Tongue (tissue), 2 donors: ENCODE results near the gene FOXC1. TPM values are rescaled to one million over a fixed set of nuclear protein-coding genes. Genes with fewer than 3 reads are reported as not detected.

ENCODE experiments used
- DNase-seq: peaks from one replicate; pipeline ENCODE4 v3.0.0-alpha.2; 2015
- total RNA-seq: library from RNA; depleted of rRNA; stranded (reverse); fragments of >200 nt; gene quantifications from one replicate; pipeline ENCODE4 v1.2.3, GENCODE V29; 2014

The FOXC1 gene
- total RNA-seq, 1 donor from 2014 or later = 9.1 TPM

GRCh38 chr6:1623769-1624057 is 14.0 kb downstream of the FOXC1 start:
- no peak for DNase-seq

- DNase-seq = peak; percentile 30
Observed at GRCh38 chr6:1624058-1624850, 14.5 kb downstream of the FOXC1 start.

- DNase-seq = peak; percentile 64
Observed at GRCh38 chr6:1624851-1625781, 15.4 kb downstream of the FOXC1 start.

GRCh38 chr6:1625794-1626435 is 16.2 kb downstream of the FOXC1 start:
- peak; percentile 21 for DNase-seq

- DNase-seq = no peak
Observed at GRCh38 chr6:1626481-1626880, 16.8 kb downstream of the FOXC1 start.

- DNase-seq = no peak
Observed at GRCh38 chr6:1627827-1628560, 18.3 kb downstream of the FOXC1 start.

- no peak for DNase-seq
Observed at GRCh38 chr6:1629316-1629715, 19.6 kb downstream of the FOXC1 start.

GRCh38 chr6:1630212-1630770 is 20.6 kb downstream of the FOXC1 start:
- no peak for DNase-seq

DNA sequence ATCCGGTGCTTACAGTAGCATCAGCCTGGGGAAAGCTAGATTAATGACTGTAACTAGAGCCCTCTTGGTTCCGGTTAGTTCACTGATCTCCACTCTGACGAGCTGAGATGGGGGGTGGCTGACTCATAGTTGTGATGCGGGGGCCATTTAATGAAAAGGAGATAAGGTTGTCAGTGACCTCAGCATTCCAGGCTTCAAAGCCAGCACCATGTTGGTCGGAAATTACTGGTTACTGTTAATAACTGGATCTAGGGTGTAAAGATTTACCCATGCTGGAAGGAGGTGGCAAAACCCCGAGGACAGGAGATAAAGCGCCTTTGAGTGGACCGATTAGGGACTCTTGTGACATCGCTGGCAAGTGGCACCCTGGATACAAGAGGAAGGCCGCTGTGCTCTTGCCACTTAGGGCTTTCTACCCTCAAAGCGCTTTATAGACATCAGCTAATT is 21.1 kb downstream of the FOXC1 start:
- no peak for DNase-seq

GRCh38 chr6:1631251-1631650 is 21.5 kb downstream of the FOXC1 start:
- no peak for DNase-seq

DNA sequence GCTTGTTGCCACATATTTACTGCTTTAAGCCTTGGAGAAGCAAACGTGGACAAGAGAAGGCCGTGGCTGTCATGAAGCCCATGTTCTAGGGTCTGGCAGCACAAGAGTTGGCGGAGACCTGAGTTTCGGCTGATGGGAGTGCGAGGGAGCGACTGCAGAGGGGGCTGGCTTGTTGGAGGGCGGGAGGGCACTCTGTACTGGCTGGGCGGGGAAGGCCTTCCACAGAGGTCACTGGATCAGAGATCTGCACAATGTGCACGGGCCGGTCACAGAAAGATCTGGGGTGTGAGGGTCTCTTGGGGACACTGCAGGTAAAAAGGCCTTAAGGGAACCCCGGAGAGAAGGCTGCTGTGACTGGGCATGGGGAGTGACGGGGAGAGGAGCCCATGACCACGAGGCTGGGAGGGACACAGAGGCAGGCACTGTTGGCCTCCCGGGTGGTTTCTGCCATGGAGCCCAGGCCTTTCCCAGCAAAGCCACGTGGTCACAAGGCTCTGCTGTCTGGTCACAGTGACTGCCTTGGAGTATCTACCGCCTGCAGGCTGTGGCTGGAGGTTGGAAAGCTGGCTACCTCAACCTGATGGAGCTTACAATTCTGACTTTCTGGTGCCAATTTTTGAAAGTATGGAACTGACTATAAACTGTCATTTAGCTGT is 23.8 kb downstream of the FOXC1 start:
- no peak for DNase-seq

DNA sequence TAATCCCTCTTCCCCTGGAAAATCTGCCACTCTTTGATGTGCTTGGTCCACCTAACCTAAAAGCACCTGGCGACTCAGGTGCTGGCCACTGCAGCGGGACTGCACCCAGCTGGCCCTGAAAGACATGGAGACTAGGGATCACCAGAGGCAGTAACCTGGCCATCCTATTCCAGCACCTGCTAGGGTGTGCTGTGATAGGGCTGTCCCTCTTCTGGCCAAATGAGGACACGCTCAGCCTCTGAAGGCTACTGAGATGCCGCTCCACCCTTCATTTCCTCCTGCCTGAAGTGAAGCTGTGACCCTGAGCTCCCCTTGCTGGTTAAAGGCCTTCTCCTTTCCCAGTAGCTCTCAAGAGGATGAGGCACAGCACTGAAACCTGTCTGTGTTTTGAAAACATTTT is 24.4 kb downstream of the FOXC1 start:
- DNase-seq = no peak

DNA sequence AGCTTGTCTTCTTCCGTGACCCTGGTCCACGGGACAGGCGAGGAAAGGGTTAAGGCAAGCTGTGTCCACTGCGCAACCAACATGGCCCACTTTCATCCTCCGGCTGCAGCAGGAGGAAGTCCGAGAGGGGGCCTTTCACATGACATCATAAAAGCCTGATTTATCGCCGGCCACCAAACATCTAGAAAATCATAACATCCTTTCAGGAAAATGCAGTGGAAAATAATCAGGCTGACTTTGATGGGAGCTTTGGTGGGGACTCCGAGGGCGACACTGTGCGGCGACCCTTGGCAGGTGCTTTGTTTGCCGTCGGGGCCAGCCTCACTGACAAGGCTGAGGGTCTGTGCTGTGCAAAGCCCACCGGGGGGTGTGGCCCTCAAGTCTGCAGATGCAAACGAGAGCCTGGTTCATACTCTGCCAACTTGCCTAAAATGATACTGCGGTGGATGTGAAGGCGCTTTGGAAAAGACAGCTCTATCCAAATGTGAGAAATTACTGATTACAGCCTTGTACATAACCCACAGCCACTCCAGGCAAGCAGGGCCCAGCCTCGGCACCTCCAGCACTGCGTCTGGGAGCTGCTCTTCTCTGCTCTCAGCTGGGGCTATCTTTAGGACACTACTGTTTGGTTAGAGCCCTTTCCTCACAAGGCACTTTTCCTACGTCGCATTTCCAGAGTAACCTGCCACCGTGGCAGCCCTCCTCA is 25.7 kb downstream of the FOXC1 start:
- DNase-seq = no peak

- DNase-seq = no peak
Observed at GRCh38 chr6:1636272-1636825, 26.6 kb downstream of the FOXC1 start.

DNA sequence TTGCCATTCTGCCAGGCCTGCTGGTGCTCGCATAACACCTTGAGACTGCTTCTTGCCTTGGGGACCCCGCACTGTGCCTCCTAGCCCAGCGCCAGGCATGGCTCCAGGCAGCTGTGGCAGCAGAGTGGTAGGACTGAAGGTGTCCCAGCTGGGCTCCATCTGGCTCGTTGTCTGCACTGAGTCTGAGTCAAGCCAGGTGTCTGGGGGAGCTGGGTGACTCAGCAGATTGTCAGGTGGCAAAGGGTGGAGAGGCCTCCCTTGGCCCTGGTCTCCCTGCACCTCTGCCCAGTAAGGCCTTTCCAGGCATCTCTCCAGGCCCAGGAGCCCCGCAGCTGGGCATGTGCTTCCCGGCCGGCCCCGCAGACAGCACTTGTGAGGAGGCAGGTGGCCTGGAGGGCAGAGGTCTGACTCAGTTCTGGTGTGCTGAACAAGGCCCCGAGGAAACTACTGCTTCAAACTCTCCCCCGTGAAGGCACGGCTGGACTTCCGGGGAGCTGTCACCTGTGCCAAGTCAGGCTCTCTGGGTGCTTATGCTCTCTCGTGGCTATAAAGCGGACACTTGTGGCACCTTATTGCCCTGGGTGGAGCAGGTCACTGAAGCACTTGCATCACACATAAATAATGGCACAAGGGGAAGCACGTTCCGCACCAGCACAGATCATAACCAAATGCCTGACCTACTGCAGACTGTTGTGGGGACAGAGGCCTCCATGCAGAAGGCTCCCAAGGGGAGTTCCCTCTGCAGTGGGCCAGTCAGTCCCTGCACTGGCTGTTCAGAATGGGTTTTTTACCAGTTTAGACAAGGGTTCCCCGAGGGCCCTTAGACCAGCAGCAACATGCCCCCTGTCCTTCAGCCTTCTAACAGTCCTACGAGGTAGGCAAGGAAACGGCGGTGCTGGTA is 27.5 kb downstream of the FOXC1 start:
- DNase-seq = peak; percentile 15

- no peak for DNase-seq
Observed at GRCh38 chr6:1639430-1639829, 29.7 kb downstream of the FOXC1 start.

- no peak for DNase-seq
Observed at GRCh38 chr6:1640476-1640875, 30.8 kb downstream of the FOXC1 start.

GRCh38 chr6:1641343-1641885 is 31.7 kb downstream of the FOXC1 start:
- no peak for DNase-seq

DNA sequence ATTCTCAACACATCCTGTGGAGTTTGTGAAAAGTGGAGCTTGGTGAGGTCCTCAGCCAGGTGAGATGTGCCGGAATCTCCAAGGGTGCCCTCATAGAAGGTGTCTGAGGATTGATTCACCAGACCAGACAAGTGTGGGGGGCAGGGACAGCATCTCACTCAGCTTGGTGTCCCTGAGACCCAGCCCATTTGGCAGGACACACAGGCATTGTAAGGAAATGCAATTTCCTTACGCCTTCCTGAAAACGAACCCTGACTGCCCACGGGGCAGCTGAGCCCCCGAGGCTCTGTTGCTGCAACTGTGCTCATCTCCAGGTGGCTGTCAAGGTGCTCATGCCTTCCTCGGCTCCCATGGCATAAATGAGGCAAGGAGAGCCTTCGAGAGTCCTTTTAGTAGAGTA is 33.4 kb downstream of the FOXC1 start:
- DNase-seq = no peak
